Activated naive CD4-positive, alpha-beta T cell (primary cell): ENCODE measurements around the gene GRIA2.

Experiments used
- DNase-seq, 4 experiments: peaks; one replicate each; lab custom pipeline; 2025; lab: John Stamatoyannopoulos, UW

GRIA2 gene

DNA sequence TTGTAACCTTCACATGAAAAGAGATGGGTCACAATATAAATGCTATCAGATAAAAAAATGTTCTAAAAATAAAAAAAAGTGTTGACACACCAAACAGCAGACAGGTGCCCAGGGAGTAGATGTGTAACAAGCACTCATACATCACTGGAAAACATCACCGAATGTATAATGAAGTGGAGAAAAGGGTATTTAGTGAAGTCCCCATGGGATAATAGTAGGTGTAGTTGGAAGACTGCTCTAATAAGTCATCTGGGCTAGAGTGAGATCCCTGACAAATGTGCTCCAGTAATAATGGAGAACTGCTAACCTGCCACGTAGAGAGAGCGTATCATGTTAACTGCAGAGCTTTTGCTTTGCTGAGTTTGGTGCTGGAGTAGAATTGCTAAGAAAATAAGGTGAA, 152.0 kb downstream of the GRIA2 start:
- DNase-seq = no peak

DNA sequence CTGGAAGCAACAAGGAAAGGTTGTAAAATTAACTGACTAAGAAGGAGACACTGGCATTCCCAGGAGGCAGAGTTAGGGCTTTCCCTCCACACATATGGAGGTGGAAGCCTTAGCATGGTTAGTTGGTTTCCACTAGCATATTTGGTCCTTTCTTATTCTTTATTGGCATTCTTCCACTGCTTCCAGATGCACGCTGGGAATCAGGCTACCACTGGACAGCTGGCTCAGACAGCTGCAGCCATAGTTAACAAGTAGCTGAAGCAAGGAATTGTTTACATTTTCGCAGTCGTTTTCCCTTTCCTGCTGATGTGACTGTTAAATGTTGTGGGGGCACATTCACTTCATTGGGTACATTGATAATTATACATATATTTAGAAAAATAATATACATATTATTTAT, 169.2 kb downstream of the GRIA2 start:
- no peak for DNase-seq

GRCh38 chr4:157405070-157405469, 184.5 kb downstream of the GRIA2 start:
- no peak for DNase-seq
